ENCODE data around the gene HTRA1. TPM values are rescaled to one million over a fixed set of nuclear protein-coding genes. Genes with fewer than 3 reads are reported as not detected.
A peak's percentile ranks its signal among the peaks of the same experiment; 100 is the strongest.

The HTRA1 gene
- total RNA-seq, 2 donors from 2014 or later = 29.3 to 36.6 TPM

GRCh38 chr10:122492006-122492405, 30.7 kb downstream of the HTRA1 start:
- Histone ChIP-seq H3K4me1 (no peaks in the 10 kb centered on the region), H3K4me3 (no peak overlapping the region), H3K27ac (no peak overlapping the region), H3K36me3 (replicated peaks in 1 of 2; ENCODE audit: insufficient read depth in 1 of 2, low read depth in 2 of 2) (no peaks in the 10 kb centered on the region), H3K9me3 (no peaks in the 10 kb centered on the region), H3K27me3 (no peaks in the 10 kb centered on the region)
- WGBS, 2 donors = 89 to 91% methylated on average over 9 of the region's 9 CpGs
- intact Hi-C loops (cut with DNase I) = no loop called here
- no peak for DNase-seq
- no peak for ATAC-seq
- TF ChIP-seq POLR2A (IDR thresholded peaks at IDR 0.05) (no peak), CTCF (IDR thresholded peaks at IDR 0.05) (no peak)

DNA sequence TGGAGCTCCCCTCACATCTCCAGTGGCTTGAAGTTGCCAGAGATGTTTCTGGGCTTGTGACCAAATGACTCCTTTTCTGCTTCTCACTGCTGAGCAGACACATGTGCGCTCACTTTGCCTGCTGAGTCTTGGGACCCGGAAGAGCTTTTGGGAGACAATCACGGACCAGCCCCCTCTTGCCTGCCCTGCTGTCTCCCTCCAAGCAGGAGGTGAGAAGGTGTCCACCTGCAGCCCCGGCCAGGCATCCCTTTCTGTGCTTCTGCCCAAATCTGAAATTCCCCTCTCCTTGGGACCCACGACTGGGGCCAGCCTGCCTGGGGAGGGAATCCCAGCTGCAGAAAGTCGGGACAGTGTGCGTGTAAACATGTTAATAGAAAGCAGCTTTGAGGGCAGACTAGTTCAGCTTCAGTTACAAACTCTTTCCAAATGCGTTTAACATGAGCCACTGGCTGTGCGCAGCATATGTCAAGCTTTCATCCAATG, 31.7 kb downstream of the HTRA1 start:
- Histone ChIP-seq H3K27me3 (no peaks in the 10 kb centered on the region), H3K27ac (no peak overlapping the region), H3K36me3 (replicated peaks in 1 of 2; ENCODE audit: insufficient read depth in 1 of 2, low read depth in 2 of 2) (no peaks in the 10 kb centered on the region), H3K4me1 (no peaks in the 10 kb centered on the region), H3K9me3 (no peaks in the 10 kb centered on the region), H3K4me3 (no peak overlapping the region)
- TF ChIP-seq POLR2A (IDR thresholded peaks at IDR 0.05) (no peak), CTCF (IDR thresholded peaks at IDR 0.05) (no peak)
- ATAC-seq (peak; percentile 39), DNase-seq (peak in 1 of 4 donors; percentile 36)
- WGBS, 2 donors = 76 to 84% methylated on average over 9 of the region's 9 CpGs
- intact Hi-C loops (cut with DNase I) = no loop called here

DNA sequence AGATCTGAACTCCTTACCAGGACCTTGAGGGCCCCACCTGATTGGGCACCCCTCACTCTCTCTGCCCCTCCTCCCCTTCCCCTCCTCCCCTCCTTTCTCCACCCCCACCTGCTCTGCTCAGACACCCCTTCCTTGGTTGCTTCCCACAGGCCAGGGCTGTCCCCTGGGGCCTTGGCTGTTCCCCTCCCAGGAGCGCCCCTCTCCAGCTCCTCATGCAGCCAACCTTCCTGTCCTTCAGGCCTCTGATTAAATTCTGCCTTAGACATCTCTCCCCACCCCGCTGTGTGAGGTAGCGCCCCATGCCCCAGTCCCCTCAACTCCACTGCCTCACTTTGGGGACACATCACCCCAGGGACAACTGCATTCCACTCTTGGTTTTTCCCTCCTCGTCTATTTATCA, 32.4 kb downstream of the HTRA1 start:
- Histone ChIP-seq H3K9me3 (no peaks in the 10 kb centered on the region), H3K4me1 (no peaks in the 10 kb centered on the region), H3K4me3 (no peak overlapping the region), H3K27ac (no peak overlapping the region), H3K27me3 (no peaks in the 10 kb centered on the region), H3K36me3 (replicated peaks in 1 of 2; ENCODE audit: insufficient read depth in 1 of 2, low read depth in 2 of 2) (no peaks in the 10 kb centered on the region)
- DNase-seq (no peak), ATAC-seq (no peak)
- 83 to 89% methylated on average over 4 of the region's 4 CpGs for WGBS, 2 donors
- intact Hi-C loops (cut with DNase I) = no loop called here
- TF ChIP-seq CTCF (IDR thresholded peaks at IDR 0.05) (no peak), POLR2A (IDR thresholded peaks at IDR 0.05) (no peak)

DNA sequence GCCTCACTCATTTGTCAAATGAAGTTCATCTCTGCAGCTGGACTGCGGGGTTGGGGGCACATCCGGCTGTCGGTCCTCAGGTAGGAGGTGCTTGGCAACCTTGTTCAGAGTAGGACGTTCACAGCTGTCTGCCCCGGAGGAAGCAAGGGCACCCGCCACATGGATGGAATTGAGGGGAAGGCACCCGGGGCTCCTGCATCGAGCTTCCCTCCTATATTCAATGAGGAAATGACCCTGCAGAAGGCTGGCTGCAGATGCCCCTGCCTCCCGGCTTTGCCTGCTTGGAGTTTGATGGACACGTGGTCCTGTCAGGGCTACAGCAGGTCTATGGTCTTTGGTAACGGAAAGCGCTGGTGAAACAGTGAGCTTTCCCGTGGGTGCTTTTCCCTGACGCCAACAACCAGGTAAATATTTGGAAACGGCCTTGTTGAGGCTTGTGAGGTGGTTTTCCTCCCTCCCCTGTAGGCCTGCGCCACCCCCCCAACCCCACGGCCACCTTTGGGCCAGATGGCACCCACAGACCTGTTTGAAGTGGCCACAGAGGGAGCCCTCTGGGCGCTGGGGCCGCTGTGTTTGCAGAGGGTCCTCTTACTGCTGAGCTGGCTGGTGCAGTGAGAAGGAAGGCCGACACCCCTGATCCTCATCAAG, 32.9 kb downstream of the HTRA1 start:
- TF ChIP-seq POLR2A (IDR thresholded peaks at IDR 0.05) (no peak), CTCF (IDR thresholded peaks at IDR 0.05) (no peak)
- Histone ChIP-seq H3K36me3 (replicated peaks in 1 of 2; ENCODE audit: insufficient read depth in 1 of 2, low read depth in 2 of 2) (no peaks in the 10 kb centered on the region), H3K4me1 (no peaks in the 10 kb centered on the region), H3K27me3 (no peaks in the 10 kb centered on the region), H3K9me3 (no peaks in the 10 kb centered on the region), H3K27ac (no peak overlapping the region), H3K4me3 (no peak overlapping the region)
- no peak for DNase-seq
- WGBS, 2 donors = 83 to 89% methylated on average over 15 to 19 of the region's 20 CpGs
- intact Hi-C loops (cut with DNase I) = no loop called here
- ATAC-seq = no peak

DNA sequence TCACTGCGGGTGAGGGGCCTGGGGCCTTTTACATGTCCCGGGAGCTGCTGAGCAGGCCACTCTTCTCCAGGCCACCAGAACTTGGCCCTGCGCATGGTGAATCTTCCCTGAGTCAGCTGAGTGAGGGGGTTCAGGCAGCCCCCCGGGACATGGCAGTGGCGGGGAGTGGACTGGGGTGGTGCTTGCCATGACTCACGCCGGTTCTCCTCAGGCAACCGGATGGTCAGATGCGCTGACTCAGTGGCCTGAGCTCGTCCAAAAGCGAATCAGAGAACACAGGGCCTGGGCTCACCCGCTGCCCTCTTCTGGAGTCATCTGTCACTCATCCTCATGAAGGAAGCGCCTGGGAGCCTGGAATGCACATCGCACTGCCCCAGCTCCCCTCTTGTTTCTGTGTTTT, 33.5 kb downstream of the HTRA1 start:
- Histone ChIP-seq H3K9me3 (no peaks in the 10 kb centered on the region), H3K27me3 (no peaks in the 10 kb centered on the region), H3K27ac (no peak overlapping the region), H3K4me3 (no peak overlapping the region), H3K36me3 (replicated peaks in 1 of 2; ENCODE audit: insufficient read depth in 1 of 2, low read depth in 2 of 2) (no peaks in the 10 kb centered on the region), H3K4me1 (no peaks in the 10 kb centered on the region)
- ATAC-seq (peak; percentile 23), DNase-seq (no peak)
- WGBS, 2 donors = 81 to 95% methylated on average over 7 to 14 of the region's 14 CpGs
- intact Hi-C loops (cut with DNase I) = no loop called here
- TF ChIP-seq POLR2A (IDR thresholded peaks at IDR 0.05) (no peak), CTCF (IDR thresholded peaks at IDR 0.05) (no peak)
